ENCODE measurements around the gene RNU2-63P. TPM values are rescaled to one million over a fixed set of nuclear protein-coding genes. Genes with fewer than 3 reads are reported as not detected.

The RNU2-63P gene
- total RNA-seq, 4 donors from 2014 or later = not detected

Small RNA genes within 50 kb of the gene (small RNA-seq; reads per million reads assigned to genes)
- gene RNU2-63P = not detected

Other genes starting within 250 kb of the RNU2-63P start
- gene RGPD2, start 190.8 kb downstream of the RNU2-63P start, total RNA-seq = 1 to 10 TPM in 2 of 4 donors, under 1 TPM in 2; 0.51 to 9.2 (median 1.5) TPM
- gene KRCC1, start 39.2 kb upstream of the RNU2-63P start, total RNA-seq = 10 to 100 TPM; 19.7 to 62.1 (median 30.1) TPM
- under 1 TPM in 1 of 4 donors, not detected in 3; 0.07 TPM for gene SMYD1, start 51.3 kb upstream of the RNU2-63P start, total RNA-seq
- gene FABP1, start 111.5 kb upstream of the RNU2-63P start, total RNA-seq = 1 to 10 TPM in 1 of 4 donors, under 1 TPM in 1, not detected in 2; 0.88 to 1.8 TPM
- gene THNSL2, start 153.8 kb upstream of the RNU2-63P start, total RNA-seq = 10 to 100 TPM in 3 of 4 donors, 1 to 10 TPM in 1; 5.0 to 32.1 (median 15.8) TPM